B cell (primary cell): Measurements from ENCODE around the gene POGLUT3. TPM values are rescaled to one million over a fixed set of nuclear protein-coding genes. Genes with fewer than 3 reads are reported as not detected.

Experiments used
- polyA plus RNA-seq: library from polyadenylated mRNA; depleted of rRNA; stranded (reverse); fragments of >200 nt; gene quantifications from 2 replicates; pipeline ENCODE4 v1.2.3, GENCODE V29; 2012
- total RNA-seq, 2 donors: library from RNA; stranded (reverse); fragments of 120-200 nt in 1 of 2; gene quantifications; 1 replicate in 1 of 2; 2 replicates in 1 of 2; pipeline versions ENCODE4 v1.2.3 to v1.2.4, GENCODE V29; 2013 to 2022

Gene POGLUT3
- total and polyA plus RNA-seq, 2 donors (not counting 1 experiment from before 2014, with no cell fraction given) = 1.8 to 3.4 TPM

Other genes with a start within 250 kb of the POGLUT3 start
- gene C11orf65, start 30.9 kb downstream of the POGLUT3 start, total RNA-seq = 1.4 and 1.7 TPM in 2 replicates
- 0.25 and 0.40 TPM in 2 replicates for gene C11orf65, start 30.9 kb downstream of the POGLUT3 start, polyA plus RNA-seq
- 0.37 and 0.66 TPM in 2 replicates for gene EXPH5, start 95.4 kb upstream of the POGLUT3 start, total RNA-seq
- gene EXPH5, start 95.4 kb upstream of the POGLUT3 start, polyA plus RNA-seq = 0.12 and 0.23 TPM in 2 replicates
- 30.6 and 35.8 TPM in 2 replicates for gene DDX10, start 166.7 kb upstream of the POGLUT3 start, total RNA-seq
- 15.6 and 15.9 TPM in 2 replicates for gene DDX10, start 166.7 kb upstream of the POGLUT3 start, polyA plus RNA-seq